Stimulated activated CD8-positive, alpha-beta memory T cell treated with anti-CD3 and anti-CD28 coated beads, Interleukin-4, amount 100 ng/mL, for 48 hours (primary cell): ENCODE measurements around the gene RASAL2.

Experiments used
- DNase-seq: peaks from one replicate; pipeline ENCODE4 v3.0.0-alpha.2; 2020

Gene RASAL2

DNA sequence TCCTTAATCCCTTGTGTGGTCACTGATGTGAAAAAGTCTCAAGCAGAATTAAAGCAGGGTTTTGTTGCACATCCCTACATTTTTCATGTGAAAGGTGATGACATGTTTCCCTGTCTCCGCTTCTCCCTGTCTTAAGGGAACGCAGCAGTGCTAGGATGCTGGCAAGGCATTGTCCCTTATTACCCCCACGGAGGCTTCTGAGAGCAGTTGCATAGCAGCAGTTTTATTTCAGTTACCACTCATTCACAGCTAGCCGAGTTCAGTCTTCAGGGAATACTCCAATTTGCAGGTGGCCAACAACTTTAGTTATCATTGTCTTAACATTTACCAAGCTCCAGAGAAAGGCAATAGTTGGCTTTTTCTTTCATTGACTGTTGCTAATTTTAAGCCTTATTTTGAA is 313.8 kb downstream of the RASAL2 start:
- no peak for DNase-seq

DNA sequence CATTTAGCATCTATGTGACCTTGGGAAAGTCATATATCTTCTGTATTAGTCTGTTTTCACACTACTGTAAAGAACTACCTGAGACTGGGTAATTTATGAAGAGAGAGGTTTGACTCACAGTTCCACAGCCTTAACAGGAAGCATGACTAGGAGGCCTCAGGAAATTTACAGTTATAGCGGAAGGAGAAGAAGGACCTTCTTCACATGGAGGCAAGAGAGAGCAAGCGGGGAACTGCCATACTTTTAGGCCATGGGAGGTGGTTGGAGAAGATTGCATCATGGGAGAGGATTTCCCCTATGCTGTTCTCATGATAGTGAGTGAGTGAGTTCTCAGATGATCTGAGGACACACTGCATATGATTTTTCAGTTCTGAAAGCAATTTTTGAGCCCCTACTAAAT is 315.0 kb downstream of the RASAL2 start:
- DNase-seq, result no peak

DNA sequence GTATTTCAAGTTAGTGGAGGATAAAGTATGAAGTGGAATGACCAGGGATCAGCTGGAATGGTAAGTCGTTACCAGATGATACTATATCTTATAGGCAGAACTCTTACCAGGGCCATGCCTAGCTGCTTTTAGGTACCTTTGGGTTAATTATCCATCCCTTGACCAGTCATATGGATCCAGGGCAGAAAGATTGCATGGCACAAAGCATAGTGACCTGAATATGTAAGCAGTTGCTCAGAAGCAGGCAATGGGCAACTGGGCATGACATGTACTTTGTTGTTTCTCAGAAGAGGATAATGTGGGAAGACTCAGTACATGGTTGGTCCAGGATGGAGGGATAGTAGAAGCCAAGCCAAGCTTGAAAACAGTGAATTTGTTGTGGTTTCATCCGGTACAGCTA is 315.6 kb downstream of the RASAL2 start:
- no peak for DNase-seq

DNA sequence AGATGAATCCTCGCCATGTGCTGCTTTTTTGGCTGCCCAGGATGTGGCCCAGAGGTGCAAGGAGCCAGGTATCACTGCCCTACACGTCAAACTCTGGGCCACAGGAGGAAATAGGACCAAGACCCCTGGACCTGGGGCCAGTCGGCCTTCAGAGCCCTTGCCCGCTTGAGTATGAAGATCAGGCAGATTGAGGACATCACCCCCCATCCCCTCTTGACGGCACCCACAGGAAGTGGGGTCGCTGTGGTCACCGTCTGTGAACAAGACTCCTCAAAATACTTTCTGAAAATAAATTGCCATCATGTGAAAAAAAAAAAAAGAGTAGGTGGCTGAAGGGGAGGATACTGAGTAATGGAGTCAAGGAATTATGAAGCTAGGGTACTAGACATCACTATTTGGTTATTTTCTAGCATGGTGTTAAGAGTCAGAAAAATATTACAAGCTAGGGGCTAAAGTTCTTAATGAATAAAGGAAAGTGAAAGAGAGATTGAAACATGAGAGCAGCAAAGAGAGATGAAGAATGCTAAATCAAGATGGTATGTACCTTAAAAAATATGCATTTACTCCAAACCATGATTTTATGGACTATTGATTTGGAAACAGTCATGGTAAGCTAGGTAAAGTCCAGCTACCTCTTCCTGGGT is 318.0 kb downstream of the RASAL2 start:
- DNase-seq, result no peak

DNA sequence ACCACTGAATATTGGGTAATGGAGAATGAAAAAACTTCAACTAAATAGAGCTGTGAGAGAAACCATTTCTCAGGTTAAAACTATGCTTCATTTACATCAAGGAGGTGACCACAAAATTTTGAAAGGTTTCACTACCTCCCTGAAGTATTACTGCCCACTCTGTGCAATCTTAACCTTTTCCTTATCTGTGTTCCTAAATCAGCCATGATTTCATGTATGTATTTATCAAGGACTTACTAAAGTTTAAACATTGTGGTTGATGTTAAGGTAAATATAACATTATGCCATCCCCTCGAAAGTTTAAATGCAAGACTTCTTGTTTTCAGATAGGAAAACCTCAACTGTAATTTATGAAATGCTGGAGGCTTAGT is 318.5 kb downstream of the RASAL2 start:
- no peak for DNase-seq

DNA sequence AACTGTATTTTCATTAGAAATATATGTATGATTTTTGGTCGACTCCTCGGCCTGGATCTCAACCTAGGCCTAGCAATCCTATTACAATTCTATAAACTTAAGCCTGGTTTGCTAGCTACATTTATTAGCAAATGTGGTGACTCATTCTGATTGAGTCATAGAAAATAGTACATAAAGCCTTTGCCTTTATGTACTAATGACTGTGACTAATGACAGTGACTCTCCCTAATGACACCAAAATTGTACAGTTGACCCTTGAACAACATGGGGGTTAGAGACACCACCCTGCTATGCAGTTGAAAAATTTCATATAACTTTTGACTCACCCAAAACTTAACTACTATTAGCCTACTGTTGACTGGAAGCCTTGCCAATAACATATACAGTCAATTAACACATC is 324.0 kb downstream of the RASAL2 start:
- no peak for DNase-seq

DNA sequence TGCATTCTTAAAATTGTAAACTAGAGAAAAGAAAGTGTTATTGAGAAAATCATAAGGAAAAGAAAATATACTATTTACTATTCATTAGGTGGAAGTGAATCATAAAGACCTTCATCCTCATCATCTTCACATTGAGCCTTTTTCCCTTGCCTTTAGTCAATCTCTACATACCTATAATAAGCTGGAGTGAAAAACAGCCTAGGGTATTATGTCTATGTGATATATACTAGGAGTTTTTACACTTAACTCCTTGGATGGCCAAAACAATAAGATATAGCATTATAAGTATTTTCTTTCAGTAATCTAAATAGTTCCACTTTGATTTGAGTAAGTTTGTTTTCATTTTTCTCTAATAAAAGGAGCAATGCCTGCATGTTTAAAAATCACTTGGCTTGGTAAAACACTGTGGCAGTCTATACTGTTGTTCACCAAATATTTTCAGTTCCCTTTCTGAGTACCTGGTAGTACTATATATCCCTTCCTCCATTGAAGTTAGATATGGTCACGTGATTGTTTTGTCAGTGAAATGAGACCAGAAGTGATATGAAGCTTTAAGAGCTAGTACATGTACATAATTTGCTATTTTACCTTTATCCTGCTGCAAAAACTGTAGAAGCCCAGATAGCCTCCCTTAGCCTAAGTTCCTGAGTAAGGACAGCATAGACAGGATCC is 324.5 kb downstream of the RASAL2 start:
- no peak for DNase-seq

DNA sequence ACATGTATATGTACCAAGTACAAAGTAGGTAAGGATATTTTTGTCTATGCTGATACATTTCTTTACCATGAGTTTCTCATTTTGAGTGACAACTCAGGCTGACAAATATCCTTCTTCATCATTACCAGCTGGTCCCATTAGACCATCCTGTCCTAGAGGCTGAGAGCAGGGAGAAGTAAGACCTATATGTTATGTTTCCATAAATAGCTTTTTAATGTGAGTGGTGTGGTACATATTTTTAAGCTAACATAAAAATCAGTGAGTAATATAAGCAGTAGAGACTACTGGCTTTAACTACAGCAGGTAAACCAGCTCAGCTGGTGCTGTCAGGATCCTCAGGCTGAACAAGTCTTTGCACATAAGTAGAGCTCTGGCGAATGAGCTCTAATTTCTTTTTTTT is 340.5 kb downstream of the RASAL2 start:
- no peak for DNase-seq

DNA sequence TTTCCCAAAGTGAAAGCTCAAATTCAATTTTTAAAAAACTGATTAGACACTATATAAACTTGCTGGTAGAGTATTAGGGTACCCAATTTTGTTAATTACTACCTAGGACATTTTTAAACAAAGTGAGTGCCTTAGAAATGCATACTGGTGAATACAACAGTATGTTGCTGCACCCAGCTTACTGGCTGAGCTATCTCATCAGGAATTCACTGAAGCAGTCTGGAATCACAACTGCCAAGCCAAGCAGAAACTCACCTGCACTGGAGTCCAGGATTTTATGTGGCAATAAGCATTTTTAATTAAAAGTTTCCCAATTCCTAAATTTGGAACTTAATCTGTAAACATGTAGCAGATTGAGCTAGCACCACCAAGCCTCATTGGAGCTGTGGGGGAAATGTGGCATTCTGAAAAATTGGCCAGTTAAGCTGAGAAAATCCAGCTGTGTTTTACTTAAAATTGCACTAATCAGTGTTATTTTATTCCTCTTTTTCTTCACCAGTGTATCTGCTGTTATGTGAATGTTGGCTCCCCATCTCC is 341.1 kb downstream of the RASAL2 start:
- DNase-seq, result no peak

DNA sequence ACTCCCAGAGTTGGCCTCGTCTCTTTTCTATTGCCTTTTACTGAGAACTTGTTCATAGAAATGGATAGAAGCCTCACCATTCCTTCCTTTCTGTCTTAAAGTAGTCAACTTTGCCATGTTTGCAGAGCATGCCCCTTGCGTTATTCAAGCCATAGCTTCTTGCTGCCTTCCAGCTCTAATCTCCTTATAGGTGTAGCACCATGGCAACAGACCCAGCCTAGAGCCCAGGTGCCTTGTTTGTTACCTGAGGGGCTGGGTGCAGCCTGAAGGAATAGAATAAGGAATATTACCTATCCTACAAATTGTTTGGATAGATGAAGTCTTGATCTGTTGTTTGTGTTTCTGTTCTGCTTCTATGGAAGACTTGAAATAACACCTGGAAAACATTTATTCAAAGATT is 343.0 kb downstream of the RASAL2 start:
- DNase-seq, result no peak

DNA sequence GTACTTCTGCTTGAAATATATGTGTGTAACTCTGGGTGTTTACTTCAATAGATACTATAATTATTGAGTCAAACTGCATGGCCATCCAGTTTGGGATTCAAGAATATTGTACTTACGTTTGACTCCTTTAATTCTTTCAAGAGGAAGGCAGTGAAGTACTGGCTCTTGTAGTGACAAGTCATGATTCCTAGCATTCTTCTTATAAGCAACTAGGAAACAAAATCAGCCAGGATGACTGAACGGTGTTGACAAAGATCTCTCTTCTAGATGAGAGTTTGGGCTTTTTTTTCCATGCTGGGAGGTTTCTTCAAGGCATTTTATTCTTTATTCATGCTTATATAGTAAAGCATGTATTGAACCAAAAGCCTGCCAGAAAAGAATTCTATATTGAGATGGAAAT is 344.5 kb downstream of the RASAL2 start:
- no peak for DNase-seq

DNA sequence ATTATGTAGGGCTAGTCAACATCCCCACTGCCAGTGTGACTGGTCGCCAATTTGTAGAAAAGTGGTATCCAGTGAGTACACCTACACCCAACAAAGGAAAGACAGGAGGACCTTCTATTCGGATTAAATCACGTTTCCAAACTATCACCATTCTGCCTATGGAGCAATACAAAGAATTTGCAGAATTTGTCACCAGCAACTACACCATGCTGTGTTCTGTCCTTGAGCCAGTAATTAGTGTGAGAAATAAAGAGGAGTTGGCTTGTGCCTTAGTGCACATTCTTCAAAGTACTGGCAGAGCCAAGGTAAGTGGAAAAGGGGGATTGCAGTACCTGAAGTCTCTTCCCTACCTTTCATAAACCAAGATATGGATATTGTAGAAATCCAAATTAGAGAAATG is 349.0 kb downstream of the RASAL2 start:
- DNase-seq, result no peak

DNA sequence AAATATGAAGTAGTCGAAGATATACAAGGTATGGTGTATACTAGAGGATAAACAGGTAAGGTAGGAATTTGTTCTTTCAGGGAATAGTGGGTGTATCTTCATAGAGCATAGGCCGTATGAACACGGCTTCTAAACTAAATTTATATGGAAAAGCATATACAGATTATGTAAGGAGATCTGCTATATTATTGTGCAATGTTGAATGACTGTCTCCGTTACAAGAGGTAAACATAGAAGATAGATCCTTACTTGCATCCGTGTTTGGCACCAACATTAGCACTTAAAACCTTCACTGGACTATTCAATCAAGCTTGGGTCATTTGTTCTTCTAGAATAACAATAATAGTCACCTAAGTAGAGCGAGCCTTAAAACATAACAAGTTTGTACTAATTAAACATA is 357.0 kb downstream of the RASAL2 start:
- DNase-seq, result no peak

DNA sequence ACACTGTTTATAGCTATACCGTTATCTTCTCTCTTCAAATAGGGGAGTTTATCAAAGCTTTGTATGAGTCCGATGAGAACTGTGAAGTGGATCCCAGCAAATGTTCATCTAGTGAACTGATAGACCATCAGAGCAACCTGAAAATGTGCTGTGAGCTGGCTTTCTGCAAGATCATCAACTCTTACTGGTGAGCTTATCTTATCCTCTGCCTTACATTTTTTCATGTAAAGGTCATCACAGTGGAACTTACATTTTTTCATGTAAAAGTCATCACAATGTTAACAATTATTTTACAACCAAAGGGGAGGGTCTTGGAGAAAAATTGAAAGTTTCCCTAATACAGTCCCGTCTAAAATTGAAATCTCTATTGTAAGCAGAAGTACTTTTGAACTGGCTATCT is 357.6 kb downstream of the RASAL2 start:
- DNase-seq, result no peak

DNA sequence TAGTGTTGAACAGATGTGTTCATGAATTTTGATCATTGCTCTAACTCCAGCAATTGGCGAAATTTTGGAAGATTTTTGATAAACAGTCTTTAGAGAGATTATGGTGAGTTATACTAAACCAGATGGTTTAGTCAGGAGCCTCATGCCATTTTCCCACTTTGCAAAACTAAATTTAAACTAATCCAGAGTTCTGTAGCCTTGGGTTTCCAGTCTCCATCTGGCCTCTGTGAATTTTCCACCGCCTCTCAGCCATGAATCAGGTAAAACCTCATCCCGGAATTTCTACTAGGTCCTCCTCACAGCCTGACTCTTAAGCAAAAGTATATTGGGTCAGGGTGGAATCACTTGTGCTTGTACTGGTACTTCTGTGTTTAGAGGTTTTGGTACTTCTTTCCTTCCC is 358.1 kb downstream of the RASAL2 start:
- DNase-seq, result no peak

DNA sequence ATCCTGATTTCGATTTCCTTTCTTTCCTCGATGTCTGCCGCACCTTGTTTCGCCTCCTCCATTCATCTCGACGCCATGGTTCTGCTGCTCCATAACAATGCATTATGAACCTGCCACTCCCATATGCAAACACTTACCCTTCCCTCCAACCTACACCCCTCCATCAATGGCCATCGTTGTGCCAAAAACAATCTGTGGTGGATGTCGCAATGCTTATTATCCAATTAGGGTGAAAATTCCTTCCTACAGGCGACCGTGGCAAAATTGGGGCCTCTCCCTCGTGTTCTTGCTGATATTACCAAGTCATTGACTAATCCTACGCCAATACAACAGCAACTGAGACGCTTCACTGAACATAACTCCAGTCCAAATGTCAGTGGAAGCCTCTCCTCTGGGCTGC is 362.6 kb downstream of the RASAL2 start:
- DNase-seq, result no peak

DNA sequence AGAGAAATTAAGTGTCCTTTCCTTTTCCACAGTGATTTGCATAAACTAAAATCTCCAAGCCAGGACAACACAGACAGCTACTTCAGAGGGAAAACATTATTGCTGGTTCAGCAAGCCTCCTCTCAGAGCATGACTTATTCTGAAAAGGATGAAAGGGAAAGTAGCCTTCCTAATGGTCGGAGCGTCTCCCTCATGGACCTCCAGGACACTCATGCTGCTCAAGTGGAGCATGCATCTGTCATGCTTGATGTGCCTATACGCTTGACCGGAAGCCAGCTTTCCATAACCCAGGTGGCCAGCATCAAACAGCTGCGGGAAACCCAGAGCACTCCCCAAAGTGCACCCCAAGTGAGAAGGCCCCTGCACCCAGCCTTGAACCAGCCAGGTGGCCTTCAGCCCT is 363.7 kb downstream of the RASAL2 start:
- DNase-seq, result no peak

DNA sequence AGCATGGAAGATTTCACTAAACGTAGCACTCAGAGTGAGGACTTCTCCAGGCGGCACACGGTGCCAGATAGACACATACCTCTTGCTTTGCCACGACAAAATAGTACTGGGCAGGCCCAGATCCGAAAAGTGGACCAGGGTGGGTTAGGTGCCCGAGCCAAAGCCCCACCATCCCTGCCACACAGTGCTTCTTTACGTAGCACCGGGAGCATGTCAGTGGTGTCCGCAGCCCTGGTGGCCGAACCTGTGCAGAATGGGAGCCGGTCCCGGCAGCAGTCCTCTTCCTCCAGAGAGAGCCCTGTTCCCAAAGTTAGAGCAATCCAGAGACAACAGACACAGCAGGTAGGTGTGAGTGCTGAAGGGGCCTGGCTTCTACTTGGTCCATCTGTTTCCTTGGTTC is 364.3 kb downstream of the RASAL2 start:
- no peak for DNase-seq

DNA sequence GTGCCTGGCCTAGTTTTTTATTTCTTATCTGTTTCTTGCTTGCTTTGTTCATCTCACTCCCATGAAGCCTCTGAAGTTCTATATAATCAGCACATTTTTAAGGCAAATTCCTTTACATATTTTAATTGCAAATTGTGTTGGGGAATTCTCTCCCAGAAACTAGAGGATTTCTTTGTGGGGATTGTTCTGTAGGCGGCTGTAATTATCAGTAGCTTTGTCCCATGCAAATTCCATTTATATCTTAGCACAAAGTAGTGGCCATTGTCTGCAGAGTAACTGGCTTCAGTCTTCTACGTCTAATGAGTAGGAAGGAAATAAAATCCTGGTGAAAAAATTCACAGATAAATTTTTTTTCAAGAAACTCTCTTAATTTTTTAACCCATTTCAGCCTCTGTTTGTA is 367.2 kb downstream of the RASAL2 start:
- no peak for DNase-seq

DNA sequence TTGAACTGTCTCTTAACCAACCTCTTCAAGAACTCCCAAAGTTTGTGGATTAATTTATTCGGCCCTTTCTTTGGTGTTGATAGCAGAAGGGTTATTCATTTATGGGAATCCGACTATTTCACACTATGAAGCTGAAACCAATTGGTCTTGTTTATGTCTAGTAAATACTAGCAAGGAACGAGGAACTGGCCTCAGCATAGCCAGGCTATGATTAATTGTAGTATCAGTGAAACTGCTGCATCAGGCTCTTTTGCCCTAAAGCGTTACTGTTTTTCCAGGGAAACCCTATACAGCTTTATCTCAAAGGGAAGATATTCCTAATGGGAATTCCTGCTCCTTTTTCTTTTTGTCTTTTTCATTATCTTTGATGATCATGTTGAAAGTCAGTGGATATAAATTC is 367.8 kb downstream of the RASAL2 start:
- DNase-seq, result no peak

DNA sequence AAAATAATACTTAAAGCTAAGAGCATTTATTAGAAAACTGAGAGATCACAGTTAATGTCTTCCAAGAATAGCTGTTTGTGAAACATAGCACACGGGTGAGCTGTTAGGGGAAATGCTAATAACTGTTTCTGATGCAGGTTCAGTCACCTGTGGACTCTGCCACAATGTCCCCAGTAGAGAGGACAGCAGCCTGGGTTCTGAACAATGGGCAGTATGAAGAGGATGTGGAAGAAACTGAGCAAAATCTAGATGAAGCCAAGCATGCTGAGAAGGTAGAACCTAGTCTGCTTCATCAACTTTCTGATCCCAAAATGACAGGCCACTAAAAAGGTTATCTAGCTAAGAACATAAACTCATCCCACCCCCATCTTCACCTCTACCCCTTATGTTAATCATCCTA is 370.2 kb downstream of the RASAL2 start:
- DNase-seq, result no peak

DNA sequence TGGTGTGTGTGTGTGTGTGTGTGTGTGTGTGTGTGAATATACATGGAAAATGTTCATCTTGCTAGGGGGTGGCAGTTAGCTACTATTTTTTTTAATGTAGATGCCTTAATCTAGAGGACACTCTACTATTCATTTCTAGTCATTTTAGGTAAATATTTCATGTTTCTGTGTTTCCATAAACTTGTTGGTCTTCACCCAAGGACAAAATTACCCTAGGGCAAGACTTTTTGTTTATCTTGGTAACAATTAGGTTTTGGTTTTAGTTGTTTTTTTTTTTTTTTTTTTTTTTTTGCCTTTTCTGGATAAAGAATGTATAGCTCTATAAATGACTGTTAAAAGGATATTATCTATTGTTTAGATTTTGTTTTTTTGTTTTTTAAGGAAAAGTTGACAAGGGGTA is 370.7 kb downstream of the RASAL2 start:
- no peak for DNase-seq

DNA sequence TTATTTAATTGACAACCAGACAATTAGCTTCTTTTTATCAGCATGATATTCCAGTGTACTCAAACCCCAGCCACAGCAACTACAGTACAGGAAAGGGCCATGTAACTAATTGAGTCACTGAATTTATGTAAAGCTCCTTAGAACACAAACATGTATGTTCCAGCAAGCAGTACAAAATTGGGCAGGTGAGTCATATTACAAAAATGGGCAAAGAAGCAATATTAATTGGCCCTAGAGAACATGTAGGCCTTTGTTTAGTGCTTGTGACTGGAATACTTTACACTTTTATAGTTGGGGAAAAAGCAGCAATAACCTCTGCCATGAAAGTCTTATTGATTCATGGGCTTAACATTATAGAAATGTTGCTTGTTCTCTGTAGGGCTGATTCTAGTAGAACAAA is 371.1 kb downstream of the RASAL2 start:
- DNase-seq, result no peak

DNA sequence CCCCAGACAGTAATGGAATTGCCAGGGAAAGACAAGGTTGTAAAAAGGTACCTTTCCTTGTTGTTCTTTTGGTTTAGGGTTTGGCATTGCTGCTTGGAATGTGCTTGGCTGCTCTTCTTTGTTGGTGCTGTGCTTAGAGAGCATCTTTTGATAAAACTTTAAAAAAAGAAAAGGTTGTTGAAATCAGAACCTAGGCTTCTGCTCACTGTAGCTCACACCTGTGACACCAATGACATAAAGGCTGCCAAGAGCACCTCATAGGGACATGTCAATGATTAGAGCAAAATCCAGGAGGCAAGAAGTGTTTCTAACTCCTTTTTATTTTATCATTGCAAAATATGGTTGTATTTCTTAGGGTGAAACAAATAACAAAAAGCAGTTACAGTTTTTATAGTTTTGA is 373.9 kb downstream of the RASAL2 start:
- no peak for DNase-seq

DNA sequence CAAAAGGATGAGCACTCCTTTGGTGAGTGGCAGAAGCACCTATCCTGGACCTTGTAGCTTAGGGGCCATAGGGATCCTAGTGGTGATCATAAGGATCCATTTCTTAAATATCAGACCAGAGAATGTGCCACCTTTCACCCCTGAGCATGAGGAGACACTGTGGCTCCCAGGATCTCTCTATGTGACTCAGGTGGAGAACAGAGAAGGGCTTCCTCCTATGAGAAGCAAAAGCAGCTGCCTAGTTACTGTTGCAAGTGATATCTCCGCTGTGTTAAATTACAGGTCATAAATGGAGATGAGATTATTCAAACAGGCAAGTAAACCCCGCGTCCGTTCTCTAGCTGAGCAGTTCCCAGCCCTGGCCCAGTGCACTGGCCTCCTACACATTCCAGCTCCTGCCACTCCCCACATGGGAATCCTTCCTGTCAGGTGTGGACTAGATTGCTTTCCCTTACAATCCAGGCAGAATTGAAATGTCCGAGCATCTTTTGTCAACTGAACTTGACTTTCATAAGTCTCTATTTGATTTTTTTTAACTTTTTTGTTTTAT is 376.6 kb downstream of the RASAL2 start:
- no peak for DNase-seq
